ENCODE results near the gene ZNG1A. TPM values are rescaled to one million over a fixed set of nuclear protein-coding genes. Genes with fewer than 3 reads are reported as not detected.
"Not testable (repeated sequence)": the region's sequence is repeated elsewhere in the genome, so short reads cannot be mapped to it uniquely, and the experiment has no call there.

ZNG1A gene
- total RNA-seq, 1 donor = 24.6 TPM

DNA sequence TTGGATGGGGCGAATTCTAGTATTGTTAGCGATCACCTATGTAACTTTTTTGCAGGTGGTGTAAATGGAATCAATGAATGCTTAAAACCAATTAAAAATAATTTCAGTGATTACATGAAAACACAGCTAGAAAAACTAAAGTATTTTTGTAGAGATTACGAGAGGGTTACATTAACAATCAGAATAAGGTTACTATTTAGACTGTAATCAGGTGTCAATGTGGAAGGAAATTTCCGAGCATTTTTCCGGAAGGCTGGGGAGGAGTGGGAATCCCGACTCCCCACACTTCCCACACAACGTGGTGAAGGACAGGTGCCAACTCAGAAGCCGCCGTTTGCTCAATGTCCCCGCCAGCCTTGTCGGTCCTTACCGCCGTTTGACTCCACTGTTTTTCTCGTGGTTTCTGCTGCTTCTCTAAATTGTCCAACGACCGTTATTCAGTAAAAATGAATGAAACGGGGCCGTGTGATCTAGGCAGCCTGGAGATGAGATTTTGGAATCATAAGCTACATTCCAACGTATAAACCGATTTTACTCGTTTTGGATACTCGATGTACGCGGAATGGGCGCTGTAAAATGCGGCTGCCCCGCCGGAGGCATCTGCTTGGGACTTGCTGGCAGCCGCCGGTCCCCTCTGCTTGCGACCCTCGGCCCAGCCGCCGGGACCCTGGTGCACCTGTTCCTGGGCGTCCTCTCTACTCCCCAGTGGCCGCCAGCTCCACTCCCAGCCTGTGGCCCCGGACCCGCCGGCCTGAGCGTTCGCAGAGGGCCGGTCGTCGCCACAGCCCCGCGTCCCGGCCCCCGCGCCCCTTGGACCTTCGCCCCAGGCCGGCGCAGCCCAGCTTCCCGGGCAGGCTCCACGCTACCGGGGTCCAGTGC, 66.0 kb downstream of the ZNG1A start:
- H3K4me2 ChIP-seq (ENCODE audit: insufficient read depth, low read length) = not testable (repeated sequence)
- H3K27me3 ChIP-seq (ENCODE audit: insufficient read depth, low read length) = peaks cover 46% of the 10 kb centered on the region

GRCh38 chr9:110672-111071, 68.2 kb downstream of the ZNG1A start:
- not testable (repeated sequence) for H3K79me2 ChIP-seq (ENCODE audit: insufficient read depth, low read length); H3K4me2 ChIP-seq (ENCODE audit: insufficient read depth, low read length); H3K4me1 ChIP-seq (ENCODE audit: insufficient read depth, low read length); DNase-seq (ENCODE audit: insufficient read length, low spot score, missing footprints); H2AFZ ChIP-seq (ENCODE audit: low read length); H3K9me3 ChIP-seq (ENCODE audit: low read depth, low read length); H3K27ac ChIP-seq (ENCODE audit: low read depth, low read length); H3K4me3 ChIP-seq (ENCODE audit: insufficient read depth, low read length); H4K20me1 ChIP-seq (ENCODE audit: insufficient read depth, low read length); H3K36me3 ChIP-seq (ENCODE audit: insufficient read depth, low read length)
- H3K27me3 ChIP-seq (ENCODE audit: insufficient read depth, low read length) = peaks cover 34% of the 10 kb centered on the region

More for the DNA sequence above, 66.0 kb downstream of the ZNG1A start:
- H3K4me3 ChIP-seq (ENCODE audit: insufficient read depth, low read length); H3K27ac ChIP-seq (ENCODE audit: low read depth, low read length); H3K79me2 ChIP-seq (ENCODE audit: insufficient read depth, low read length); H3K9me3 ChIP-seq (ENCODE audit: low read depth, low read length); H2AFZ ChIP-seq (ENCODE audit: low read length); H3K4me1 ChIP-seq (ENCODE audit: insufficient read depth, low read length); DNase-seq (ENCODE audit: insufficient read length, low spot score, missing footprints); H4K20me1 ChIP-seq (ENCODE audit: insufficient read depth, low read length); H3K36me3 ChIP-seq (ENCODE audit: insufficient read depth, low read length): not testable (repeated sequence)

DNA sequence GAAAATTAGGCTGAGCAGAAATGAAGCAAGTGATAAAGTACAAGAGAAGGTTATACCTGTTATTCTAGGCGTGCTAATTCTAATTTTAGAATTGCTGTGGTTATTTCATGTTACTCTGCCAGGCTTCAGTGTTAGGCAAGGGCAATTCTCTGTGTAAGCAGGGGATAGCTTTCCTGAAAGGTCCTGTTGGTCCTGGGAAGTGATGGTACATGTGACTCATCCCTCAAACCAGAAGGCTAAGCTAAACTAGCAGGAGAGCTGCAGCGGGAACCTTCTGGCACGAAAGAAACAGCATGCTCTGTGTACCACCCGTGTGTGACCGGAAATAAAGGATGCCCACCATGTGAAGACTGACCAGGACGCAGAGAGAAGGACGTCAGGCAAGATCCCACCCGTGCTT, 69.3 kb downstream of the ZNG1A start:
- H3K79me2 ChIP-seq (ENCODE audit: insufficient read depth, low read length); H3K4me1 ChIP-seq (ENCODE audit: insufficient read depth, low read length); H2AFZ ChIP-seq (ENCODE audit: low read length); H3K9me3 ChIP-seq (ENCODE audit: low read depth, low read length); H3K4me2 ChIP-seq (ENCODE audit: insufficient read depth, low read length); DNase-seq (ENCODE audit: insufficient read length, low spot score, missing footprints); H3K36me3 ChIP-seq (ENCODE audit: insufficient read depth, low read length); H4K20me1 ChIP-seq (ENCODE audit: insufficient read depth, low read length); H3K4me3 ChIP-seq (ENCODE audit: insufficient read depth, low read length); H3K27ac ChIP-seq (ENCODE audit: low read depth, low read length): not testable (repeated sequence)
- peaks cover 27% of the 10 kb centered on the region for H3K27me3 ChIP-seq (ENCODE audit: insufficient read depth, low read length)

DNA sequence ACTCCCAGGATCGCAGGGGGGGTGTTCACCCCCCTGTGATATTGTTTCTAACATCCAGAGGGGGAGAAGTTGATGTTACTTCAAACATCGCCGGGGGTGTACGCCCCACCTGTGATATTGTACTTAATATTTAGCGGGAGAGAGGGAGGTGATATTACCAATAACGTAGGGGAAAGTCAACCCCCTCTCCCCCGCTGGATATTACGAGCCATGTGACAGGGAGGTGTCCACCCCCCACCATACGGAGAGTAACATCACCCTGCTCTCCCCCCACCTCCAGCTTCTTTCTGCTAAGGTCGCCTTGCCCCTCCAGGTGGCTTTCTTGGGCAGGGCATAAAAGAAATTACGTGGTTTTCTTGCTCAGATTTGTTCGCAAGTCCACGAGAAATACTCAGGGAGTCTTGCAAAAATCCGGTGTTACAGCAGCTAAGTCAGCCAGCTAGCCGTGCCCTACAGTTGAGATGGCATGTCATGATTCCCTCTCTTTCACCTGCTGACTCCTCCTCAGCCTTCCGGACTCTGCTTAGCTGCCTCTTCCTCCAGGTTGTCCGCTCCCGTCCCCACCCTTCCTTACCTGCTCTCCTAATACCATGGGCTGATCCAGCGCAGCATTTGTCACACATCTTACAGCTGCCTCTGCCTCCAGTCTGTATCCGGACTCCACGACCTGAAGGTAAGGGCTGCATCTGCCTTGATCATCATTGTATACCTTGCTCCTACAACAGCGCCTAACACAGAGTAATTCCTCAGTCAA, 69.9 kb downstream of the ZNG1A start:
- H3K27ac ChIP-seq (ENCODE audit: low read depth, low read length); H4K20me1 ChIP-seq (ENCODE audit: insufficient read depth, low read length); H3K4me1 ChIP-seq (ENCODE audit: insufficient read depth, low read length); H3K36me3 ChIP-seq (ENCODE audit: insufficient read depth, low read length); DNase-seq (ENCODE audit: insufficient read length, low spot score, missing footprints); H3K9me3 ChIP-seq (ENCODE audit: low read depth, low read length); H3K4me3 ChIP-seq (ENCODE audit: insufficient read depth, low read length); H3K79me2 ChIP-seq (ENCODE audit: insufficient read depth, low read length); H2AFZ ChIP-seq (ENCODE audit: low read length); H3K4me2 ChIP-seq (ENCODE audit: insufficient read depth, low read length): not testable (repeated sequence)
- peaks cover 21% of the 10 kb centered on the region for H3K27me3 ChIP-seq (ENCODE audit: insufficient read depth, low read length)

DNA sequence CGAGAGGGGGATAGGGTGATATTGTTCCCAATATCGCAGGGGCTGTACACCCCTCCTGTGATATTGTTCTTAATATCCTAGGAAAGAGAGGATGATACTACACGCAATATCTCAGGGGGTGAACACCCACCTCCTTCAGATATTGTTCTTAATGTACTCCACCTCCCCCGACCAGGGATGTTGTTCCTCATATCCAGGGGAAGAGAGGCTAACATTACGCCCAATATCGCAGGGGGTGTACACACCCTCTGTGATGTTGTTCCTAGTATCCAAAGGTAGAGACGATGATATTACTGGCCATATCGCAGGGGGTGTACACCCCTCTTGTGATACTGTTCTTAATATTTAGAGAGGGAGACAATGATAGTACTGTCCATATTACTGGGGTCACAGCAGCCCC, 72.9 kb downstream of the ZNG1A start:
- H2AFZ ChIP-seq (ENCODE audit: low read length); H3K79me2 ChIP-seq (ENCODE audit: insufficient read depth, low read length); H3K36me3 ChIP-seq (ENCODE audit: insufficient read depth, low read length); H3K4me2 ChIP-seq (ENCODE audit: insufficient read depth, low read length); H4K20me1 ChIP-seq (ENCODE audit: insufficient read depth, low read length); H3K9me3 ChIP-seq (ENCODE audit: low read depth, low read length); DNase-seq (ENCODE audit: insufficient read length, low spot score, missing footprints); H3K27me3 ChIP-seq (ENCODE audit: insufficient read depth, low read length); H3K4me1 ChIP-seq (ENCODE audit: insufficient read depth, low read length); H3K27ac ChIP-seq (ENCODE audit: low read depth, low read length); H3K4me3 ChIP-seq (ENCODE audit: insufficient read depth, low read length): not testable (repeated sequence)

- H3K27me3 ChIP-seq (ENCODE audit: insufficient read depth, low read length); H4K20me1 ChIP-seq (ENCODE audit: insufficient read depth, low read length); DNase-seq (ENCODE audit: insufficient read length, low spot score, missing footprints); H3K79me2 ChIP-seq (ENCODE audit: insufficient read depth, low read length); H3K36me3 ChIP-seq (ENCODE audit: insufficient read depth, low read length); H3K4me1 ChIP-seq (ENCODE audit: insufficient read depth, low read length); H3K4me3 ChIP-seq (ENCODE audit: insufficient read depth, low read length); H3K4me2 ChIP-seq (ENCODE audit: insufficient read depth, low read length); H2AFZ ChIP-seq (ENCODE audit: low read length); H3K27ac ChIP-seq (ENCODE audit: low read depth, low read length); H3K9me3 ChIP-seq (ENCODE audit: low read depth, low read length): not testable (repeated sequence)
Observed at GRCh38 chr9:100430-100829, 78.4 kb downstream of the ZNG1A start.

DNA sequence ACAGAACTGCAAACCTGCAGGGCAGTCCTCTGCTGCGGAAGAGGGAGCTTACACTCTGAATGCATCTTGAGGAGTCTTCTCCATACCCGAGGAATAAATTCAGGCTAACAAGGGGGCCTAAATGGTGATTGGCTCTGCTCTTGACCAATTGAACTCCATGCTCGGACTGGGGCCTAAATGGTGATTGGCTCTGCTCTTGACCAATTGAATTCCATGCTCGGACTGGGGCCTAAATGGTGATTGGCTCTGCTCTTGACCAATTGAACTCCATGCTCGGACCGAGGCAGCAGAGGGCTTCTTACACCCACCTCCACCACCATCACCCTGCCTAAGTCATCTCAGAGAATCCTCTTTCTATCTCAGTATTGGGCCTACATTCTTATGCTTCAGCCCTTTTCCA, 79.0 kb downstream of the ZNG1A start:
- not testable (repeated sequence) for H4K20me1 ChIP-seq (ENCODE audit: insufficient read depth, low read length); H3K27ac ChIP-seq (ENCODE audit: low read depth, low read length); DNase-seq (ENCODE audit: insufficient read length, low spot score, missing footprints); H3K9me3 ChIP-seq (ENCODE audit: low read depth, low read length); H3K4me3 ChIP-seq (ENCODE audit: insufficient read depth, low read length); H3K36me3 ChIP-seq (ENCODE audit: insufficient read depth, low read length); H2AFZ ChIP-seq (ENCODE audit: low read length); H3K27me3 ChIP-seq (ENCODE audit: insufficient read depth, low read length); H3K4me1 ChIP-seq (ENCODE audit: insufficient read depth, low read length); H3K79me2 ChIP-seq (ENCODE audit: insufficient read depth, low read length); H3K4me2 ChIP-seq (ENCODE audit: insufficient read depth, low read length)

DNA sequence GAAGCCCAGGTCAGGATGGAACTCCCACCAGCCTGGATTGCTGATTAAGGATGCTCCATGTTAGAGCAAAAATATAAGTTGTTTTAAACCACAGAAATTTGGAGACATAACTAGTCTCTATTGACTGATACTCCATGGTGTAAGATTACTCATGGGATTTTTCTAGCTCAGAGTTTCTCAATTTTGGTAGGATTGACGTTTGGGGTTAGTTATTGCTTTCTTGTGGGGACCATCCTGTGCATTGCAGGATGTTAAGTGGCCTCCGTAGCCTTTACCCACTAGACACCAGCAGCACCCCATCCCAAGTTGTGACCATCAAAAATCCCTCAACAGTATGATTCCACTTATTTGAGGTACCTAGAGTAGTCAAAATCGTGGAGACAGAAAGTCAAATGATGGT, 80.1 kb downstream of the ZNG1A start:
- H3K4me3 ChIP-seq (ENCODE audit: insufficient read depth, low read length); H3K79me2 ChIP-seq (ENCODE audit: insufficient read depth, low read length); H3K27me3 ChIP-seq (ENCODE audit: insufficient read depth, low read length); H2AFZ ChIP-seq (ENCODE audit: low read length); H4K20me1 ChIP-seq (ENCODE audit: insufficient read depth, low read length); H3K4me1 ChIP-seq (ENCODE audit: insufficient read depth, low read length); H3K27ac ChIP-seq (ENCODE audit: low read depth, low read length); H3K9me3 ChIP-seq (ENCODE audit: low read depth, low read length); DNase-seq (ENCODE audit: insufficient read length, low spot score, missing footprints); H3K36me3 ChIP-seq (ENCODE audit: insufficient read depth, low read length); H3K4me2 ChIP-seq (ENCODE audit: insufficient read depth, low read length): not testable (repeated sequence)

DNA sequence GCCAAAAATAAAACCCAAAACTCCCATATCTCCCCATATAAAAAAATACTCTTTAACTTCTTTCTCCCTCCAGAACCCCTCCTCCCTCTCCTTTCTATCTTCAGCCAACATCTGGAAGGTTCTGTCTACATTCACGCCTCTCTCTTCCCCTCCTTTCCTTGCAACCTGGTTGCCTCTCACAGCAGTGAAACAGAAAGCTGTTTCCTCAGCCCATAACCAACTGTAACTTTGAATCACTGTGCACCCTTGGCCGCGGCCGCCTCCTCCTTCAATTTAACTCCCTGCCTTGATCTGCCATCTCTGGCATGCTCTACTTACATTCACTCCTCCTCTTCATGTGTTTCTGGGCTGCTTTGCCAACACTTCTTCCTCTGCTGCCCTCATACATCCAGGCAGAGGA, 83.9 kb downstream of the ZNG1A start:
- H3K36me3 ChIP-seq (ENCODE audit: insufficient read depth, low read length); H3K27me3 ChIP-seq (ENCODE audit: insufficient read depth, low read length); H4K20me1 ChIP-seq (ENCODE audit: insufficient read depth, low read length); H3K4me1 ChIP-seq (ENCODE audit: insufficient read depth, low read length); H3K4me2 ChIP-seq (ENCODE audit: insufficient read depth, low read length); H3K4me3 ChIP-seq (ENCODE audit: insufficient read depth, low read length); H3K27ac ChIP-seq (ENCODE audit: low read depth, low read length); H2AFZ ChIP-seq (ENCODE audit: low read length); H3K79me2 ChIP-seq (ENCODE audit: insufficient read depth, low read length); H3K9me3 ChIP-seq (ENCODE audit: low read depth, low read length); DNase-seq (ENCODE audit: insufficient read length, low spot score, missing footprints): not testable (repeated sequence)
